Activated naive CD4-positive, alpha-beta T cell (primary cell): Measurements from ENCODE around the gene PBX4.

Experiments used
- DNase-seq, 4 experiments: peaks; one replicate each; lab custom pipeline; 2025; lab: John Stamatoyannopoulos, UW

The PBX4 gene

DNA sequence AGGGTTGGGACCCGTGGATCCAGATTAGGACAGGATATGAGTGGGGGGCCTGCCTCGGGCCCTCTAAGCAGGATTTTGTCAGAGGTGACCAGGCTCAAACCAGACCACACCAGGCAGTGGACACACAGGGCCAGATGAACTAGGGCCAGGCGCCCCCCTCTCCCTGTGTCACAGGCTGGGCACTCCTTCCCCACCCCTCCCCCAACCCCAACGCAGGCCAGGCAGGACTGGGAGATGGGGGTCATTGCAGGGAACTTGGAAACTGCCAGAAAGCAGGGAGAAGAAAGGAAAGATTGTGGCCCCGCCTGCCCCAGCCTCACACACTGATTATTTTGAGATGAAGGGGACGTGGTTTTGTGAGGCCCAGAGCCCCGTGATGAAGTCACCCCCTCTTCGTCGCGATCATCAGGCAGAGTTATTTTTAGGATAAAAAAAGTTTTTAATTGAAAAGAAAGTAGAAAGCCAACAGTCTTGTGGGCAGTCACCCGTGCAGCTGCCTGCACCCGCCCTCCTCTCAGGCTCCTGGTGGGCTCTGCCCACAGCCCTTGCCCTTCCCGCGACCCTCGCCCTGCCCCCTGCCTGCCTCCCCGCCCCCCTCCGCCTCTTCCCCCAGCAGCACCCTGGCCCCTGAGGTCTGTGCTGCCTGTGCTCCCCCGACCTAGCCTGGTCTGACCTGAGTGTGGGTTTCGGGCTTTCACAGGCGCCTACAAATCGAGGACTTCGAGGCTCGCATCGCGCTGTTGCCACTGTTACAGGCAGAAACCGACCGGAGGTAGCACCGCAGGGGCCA, 91.7 kb downstream of the PBX4 start:
- DNase-seq = no peak

GRCh38 chr19:19525611-19526380, 92.7 kb downstream of the PBX4 start:
- DNase-seq = no peak

DNA sequence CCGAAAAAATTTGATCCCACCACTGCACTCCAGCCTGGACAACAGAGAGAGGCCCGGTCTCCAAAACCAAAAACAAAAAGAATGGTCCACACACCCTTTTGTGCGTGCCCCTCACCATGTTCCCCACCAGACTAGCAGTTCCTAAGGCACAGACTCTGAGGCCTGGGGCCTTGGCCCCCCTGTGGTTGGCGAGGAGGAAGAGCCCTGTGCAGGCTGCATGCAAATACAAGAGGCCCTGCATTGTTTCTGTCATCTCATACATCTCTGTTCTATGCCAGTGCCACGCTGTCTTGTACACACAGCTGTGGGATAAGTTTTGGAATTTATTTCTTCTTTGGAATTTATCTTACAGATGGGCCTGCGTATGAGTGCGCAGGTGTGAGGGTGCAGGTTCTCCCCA, 94.4 kb downstream of the PBX4 start:
- no peak for DNase-seq

DNA sequence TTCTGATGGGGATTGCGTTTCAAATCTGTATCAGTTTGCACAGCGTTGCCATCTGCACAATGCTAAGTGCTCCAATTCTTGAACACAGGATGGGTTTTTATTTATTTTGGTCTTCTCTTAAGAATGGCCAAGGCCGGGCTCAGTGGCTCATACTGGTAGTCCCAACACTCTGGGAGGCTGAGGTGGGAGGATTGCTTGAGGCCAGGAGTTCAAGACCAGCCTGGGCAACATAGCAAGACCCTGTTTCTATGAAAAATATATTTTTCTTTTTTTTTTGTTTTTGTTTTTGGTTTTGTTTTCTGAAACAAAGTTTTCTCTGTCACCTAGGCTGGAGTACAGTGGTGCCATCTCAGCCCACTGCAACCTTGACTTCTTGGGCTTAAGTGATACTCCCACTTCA, 95.3 kb downstream of the PBX4 start:
- no peak for DNase-seq

DNA sequence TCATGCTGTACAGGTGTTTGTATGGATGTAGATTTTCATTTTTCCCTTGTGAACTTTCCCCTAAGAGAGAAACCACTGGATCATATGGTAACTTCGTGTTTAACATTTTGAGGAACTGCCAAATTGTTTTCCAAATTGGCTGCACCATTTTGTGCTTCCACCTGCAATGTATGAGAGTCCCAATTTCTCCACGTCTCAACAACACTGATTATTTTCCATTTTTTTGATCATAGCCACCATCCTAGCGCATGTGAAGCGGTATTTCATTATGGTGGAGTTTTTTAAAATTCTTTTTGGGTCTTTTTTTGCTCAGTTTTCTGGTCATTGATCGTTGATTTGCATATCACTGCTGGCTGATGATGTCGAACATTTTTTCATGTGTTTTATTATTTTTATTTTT, 97.5 kb downstream of the PBX4 start:
- DNase-seq = no peak

DNA sequence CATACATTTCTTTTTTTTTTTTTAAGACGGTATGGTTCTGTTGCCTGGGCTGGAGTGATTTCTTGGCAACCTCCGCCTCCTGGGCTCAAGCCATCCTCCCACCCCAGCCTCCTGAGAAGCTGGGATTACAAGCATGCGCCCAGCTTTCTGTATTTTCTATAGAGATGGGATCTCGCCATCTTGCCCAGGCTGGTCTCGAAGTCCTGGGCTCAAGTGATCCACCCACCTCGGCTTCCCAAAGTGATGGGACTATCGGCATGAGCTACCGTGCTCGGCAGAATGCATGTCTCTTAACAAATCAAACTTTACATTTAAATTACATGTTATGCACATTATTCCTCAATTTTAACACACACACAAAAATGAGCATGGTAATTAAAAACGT, 101.3 kb downstream of the PBX4 start:
- no peak for DNase-seq

DNA sequence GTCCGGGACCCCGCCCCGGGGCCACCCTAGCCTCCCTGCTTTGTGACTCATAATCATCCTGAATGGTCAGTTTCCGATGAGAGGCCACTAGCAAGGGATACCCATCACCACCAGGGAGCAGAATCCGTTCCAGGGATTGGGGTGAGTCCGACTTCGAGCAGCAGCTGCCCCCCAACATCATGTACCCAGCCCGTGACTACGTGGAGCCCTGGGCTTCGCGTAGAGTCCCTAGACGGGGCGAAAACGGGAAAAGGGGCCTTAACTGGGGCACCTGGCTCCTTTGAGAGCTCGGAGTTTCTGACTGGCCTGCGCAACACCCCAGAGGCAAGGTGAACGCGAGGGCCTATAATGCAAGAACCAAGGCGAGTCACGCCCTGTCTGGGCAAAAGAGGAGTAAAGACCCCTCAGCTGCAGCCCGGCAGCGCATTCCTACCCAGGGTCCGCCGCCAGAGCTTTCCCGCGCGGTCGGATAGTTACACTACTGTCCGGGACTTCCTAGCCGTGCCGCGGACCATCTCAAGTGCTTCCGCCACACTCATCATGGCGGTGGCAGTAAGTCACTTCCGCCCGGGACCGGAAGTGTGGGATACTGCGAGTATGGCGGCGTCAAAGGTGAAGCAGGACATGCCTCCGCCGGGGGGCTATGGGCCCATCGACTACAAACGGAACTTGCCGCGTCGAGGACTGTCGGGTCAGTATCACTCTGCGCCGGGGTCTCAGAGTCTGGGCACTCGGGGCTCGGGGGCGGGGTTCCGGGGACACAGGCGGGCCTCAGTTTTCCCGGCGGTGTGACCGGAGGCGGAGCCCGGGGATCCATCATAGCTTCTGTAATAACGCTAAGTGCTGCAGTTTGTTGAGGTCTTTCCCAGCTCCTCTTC, 102.6 kb downstream of the PBX4 start, which contains the start of gene NDUFA13:
Gene NDUFA13, plus strand, starts transcription at position 584 of the 878 bp plus-strand sequence. Its CDS starts 14 bp downstream, at position 598.
- DNase-seq = peak; percentile 87 to 96 (median 92)

GRCh38 chr19:19514881-19515641, 103.4 kb downstream of the PBX4 start, which contains the start of gene TSSK6:
TSS of gene TSSK6 (minus strand) at chr19:19515548. CDS start at chr19:19515427, 121 bp downstream.
- DNase-seq = no peak

DNA sequence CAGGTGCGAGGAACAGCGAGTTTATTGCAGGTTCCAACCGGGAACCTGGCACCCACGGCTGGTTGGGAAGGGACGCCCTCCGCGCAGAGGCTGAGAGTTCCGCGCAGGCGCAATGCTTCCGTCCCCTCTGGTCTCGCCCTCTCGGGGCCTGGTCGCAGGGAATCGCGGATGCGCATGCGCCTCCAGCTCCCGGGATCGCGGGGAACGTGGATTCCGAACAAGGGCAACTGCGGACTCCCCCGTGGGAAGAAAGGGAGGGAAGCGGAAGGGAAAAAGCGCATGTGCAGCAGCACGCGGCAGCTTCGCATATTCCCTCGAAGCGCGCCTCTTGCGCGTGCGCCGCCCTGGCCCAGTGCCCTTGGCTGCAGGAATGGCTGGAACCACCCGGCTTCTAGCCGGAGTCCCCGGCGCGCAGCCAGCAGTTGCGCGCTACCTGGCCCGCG, 104.3 kb downstream of the PBX4 start:
- DNase-seq = peak in 1 of 4 experiments; percentile 13

GRCh38 chr19:19513682-19514081, 104.8 kb downstream of the PBX4 start:
- no peak for DNase-seq
